Measurements from ENCODE around the gene SYTL5.

GRCh38 chrX:38102240-38102639 lies 95.9 kb downstream of the SYTL5 start:
- TF ChIP-seq CTCF (IDR thresholded peaks at IDR 0.05; ENCODE audit: low read depth, low read length, missing input control) = no peak
- TF ChIP-seq YY1 (IDR thresholded peaks at IDR 0.05) = no peak
- TF ChIP-seq REST (IDR thresholded peaks at IDR 0.05) = no peak
- no peak for TF ChIP-seq FOXA1 (IDR thresholded peaks at IDR 0.05)
- TF ChIP-seq SP1 (IDR thresholded peaks at IDR 0.05) = no peak
- no peak for TF ChIP-seq GABPA (IDR thresholded peaks at IDR 0.05 in 1 of 2, conservative IDR thresholded peaks at IDR 0.05 in 1 of 2)
- TF ChIP-seq RAD21 (IDR thresholded peaks at IDR 0.05) = no peak
- TF ChIP-seq TAF1 (conservative IDR thresholded peaks at IDR 0.05) = no peak
- TF ChIP-seq FOXA2 (IDR thresholded peaks at IDR 0.05) = no peak

Measured in liver (tissue), 3 donors.